K562 (cell line): ENCODE results near the gene MCL1. TPM values are rescaled to one million over a fixed set of nuclear protein-coding genes. Genes with fewer than 3 reads are reported as not detected.

Source experiments
- BRF1 ChIP-seq: IDR thresholded peaks from 3 replicates; pipeline ENCODE4 v1.6.1; 2011; ENCODE audit warnings: borderline replicate concordance, mild to moderate bottlenecking; ENCODE audit not compliant: insufficient read length; ENCODE audit errors: extremely low read depth
- CCNT2 ChIP-seq: IDR thresholded peaks from 2 replicates; pipeline ENCODE4 v1.6.1; 2011; ENCODE audit warnings: borderline replicate concordance, low read depth, mild to moderate bottlenecking, moderate library complexity, mixed read lengths, low read length; ENCODE audit not compliant: insufficient read length; ENCODE audit errors: extremely low read depth
- DNMT1 ChIP-seq: fragments of 450-650 bp; IDR thresholded peaks from 2 replicates; pipeline ENCODE4 v1.6.1; 2016; ENCODE audit warnings: antibody characterized with exemption, mild to moderate bottlenecking
- ETV5 ChIP-seq: sonication (generic); formaldehyde crosslinking; IDR thresholded peaks from 2 replicates; pipeline ENCODE4 v1.4.0; 2020; ENCODE audit warnings: low read depth, mild to moderate bottlenecking, missing genetic modification reagents
- HCFC1 ChIP-seq: IDR thresholded peaks from 2 replicates; pipeline ENCODE4 v1.6.1; 2012; ENCODE audit warnings: low read depth, low read length, improper control_type of control experiment
- MEF2A ChIP-seq: IDR thresholded peaks from 2 replicates; pipeline ENCODE4 v1.6.1; 2011; ENCODE audit warnings: low read depth, mild to moderate bottlenecking, low read length, moderate library complexity; ENCODE audit not compliant: control insufficient read depth
- PCBP2 ChIP-seq: fragments of 200-400 bp; formaldehyde crosslinking; IDR thresholded peaks from 2 replicates; pipeline ENCODE4 v1.6.1; 2018; ENCODE audit warnings: low read length, low read depth, mild to moderate bottlenecking, moderate library complexity; ENCODE audit not compliant: poor library complexity, severe bottlenecking
- RBM14 ChIP-seq: fragments of 200-400 bp; formaldehyde crosslinking; IDR thresholded peaks from 2 replicates; pipeline ENCODE4 v1.6.1; 2018; ENCODE audit warnings: low read depth, mild to moderate bottlenecking, low read length, moderate library complexity, borderline replicate concordance; ENCODE audit not compliant: insufficient read depth
- SMARCB1 ChIP-seq: IDR thresholded peaks from 2 replicates; pipeline ENCODE4 v1.6.1; 2011; ENCODE audit warnings: improper control_type of control experiment, low read depth; ENCODE audit not compliant: insufficient read length
- SRSF9 ChIP-seq: fragments of 200-400 bp; formaldehyde crosslinking; IDR thresholded peaks from 2 replicates; pipeline ENCODE4 v1.6.1; 2017; ENCODE audit warnings: low read depth, low read length, borderline replicate concordance
- TCF7L2 ChIP-seq: fragments of 150-350 bp; IDR thresholded peaks from 2 replicates; pipeline ENCODE4 v1.6.1; 2016; ENCODE audit warnings: low read depth, mild to moderate bottlenecking, low read length, moderate library complexity
- YY1 ChIP-seq, 3 experiments: IDR thresholded peaks; 2 replicates each; pipeline ENCODE4 v1.6.1; 2011; ENCODE audit warnings: low read length in 2 of 3, mild to moderate bottlenecking in 2 of 3, moderate library complexity in 2 of 3, borderline replicate concordance in 1 of 3, control low read depth in 1 of 3, low read depth in 1 of 3; ENCODE audit not compliant: insufficient read depth in 3 of 3, insufficient replicate concordance in 2 of 3, control insufficient read depth in 1 of 3, insufficient read length in 1 of 3; ENCODE audit errors: extremely low read depth in 1 of 3
- ZNF217 ChIP-seq: sonication (generic); formaldehyde crosslinking; IDR thresholded peaks from 2 replicates; pipeline ENCODE4 v1.8.0; 2022; ENCODE audit warnings: mild to moderate bottlenecking, missing genetic modification reagents
- ZNF384 ChIP-seq: IDR thresholded peaks from 2 replicates; pipeline ENCODE4 v1.6.1; 2012; ENCODE audit warnings: low read depth, low read length, improper control_type of control experiment
- ZNF445 ChIP-seq: fragments of 250-450 bp; sonication (Bioruptor Pico); IDR thresholded peaks from 2 replicates; pipeline ENCODE4 v1.4.0; 2020; ENCODE audit warnings: low read depth, mild to moderate bottlenecking, moderate library complexity
- ZNF77 ChIP-seq: fragments of 250-450 bp; sonication (Bioruptor Pico); IDR thresholded peaks from 2 replicates; pipeline ENCODE4 v1.5.0; 2020
- polyA plus RNA-seq, 8 experiments: library from polyadenylated mRNA; depleted of rRNA in 4 of 8; stranded (reverse) in 5 of 8; unstranded in 3 of 8; fragments of >200 nt; fragmentation: Nextera tagmentation in 2 of 8; fragmentation: Illumina TruSeq in 1 of 8; extraction: Ambion mirVana in 2 of 8; extraction: Trizol in 1 of 8; gene quantifications; 2 replicates each; pipeline versions ENCODE4 v1.2.1 to v1.2.3, GENCODE V29; 2011 to 2014; ENCODE audit warnings: inconsistent platforms in 1 of 8, missing spikeins in 1 of 8
- total RNA-seq, 7 experiments: library from RNA; depleted of rRNA in 6 of 7; stranded (reverse); fragments of >200 nt in 6 of 7; fragmentation: Illumina TruSeq in 2 of 7; extraction: Trizol in 2 of 7; gene quantifications; 2 replicates each; pipeline versions ENCODE4 v1.2.1 to v1.2.3, GENCODE V29; 2011 to 2021; ENCODE audit warnings: low replicate concordance in 1 of 7
- TF ChIP-seq, protein P1 (sequence below): sonication (generic); formaldehyde crosslinking; IDR thresholded peaks from 2 replicates; pipeline ENCODE4 v1.8.1; 2022; ENCODE audit warnings: missing genetic modification reagents
- TF ChIP-seq, protein P2 (sequence below): fragments of 250-450 bp; sonication (Bioruptor Pico); IDR thresholded peaks from 2 replicates; pipeline ENCODE4 v1.8.0; 2021; ENCODE audit warnings: moderate library complexity, mild to moderate bottlenecking, inconsistent platforms
- TF ChIP-seq, protein P3 (sequence below): sonication (generic); formaldehyde crosslinking; IDR thresholded peaks from 2 replicates; pipeline ENCODE4 v1.8.1; 2022; ENCODE audit warnings: missing genetic modification reagents
- TF ChIP-seq, protein P4 (sequence below): fragments of 200-800 bp; sonication (Bioruptor generic); IDR thresholded peaks from 2 replicates; pipeline ENCODE4 v1.6.1; 2017; ENCODE audit warnings: missing genetic modification characterization, missing compliant biosample characterization

Gene MCL1
- total and polyA plus RNA-seq, 9 of the 15 experiments (the other 6 are each of a cell fraction or from before 2014, with no cell fraction given) = 27.1 to 224 (median 138) TPM

DNA sequence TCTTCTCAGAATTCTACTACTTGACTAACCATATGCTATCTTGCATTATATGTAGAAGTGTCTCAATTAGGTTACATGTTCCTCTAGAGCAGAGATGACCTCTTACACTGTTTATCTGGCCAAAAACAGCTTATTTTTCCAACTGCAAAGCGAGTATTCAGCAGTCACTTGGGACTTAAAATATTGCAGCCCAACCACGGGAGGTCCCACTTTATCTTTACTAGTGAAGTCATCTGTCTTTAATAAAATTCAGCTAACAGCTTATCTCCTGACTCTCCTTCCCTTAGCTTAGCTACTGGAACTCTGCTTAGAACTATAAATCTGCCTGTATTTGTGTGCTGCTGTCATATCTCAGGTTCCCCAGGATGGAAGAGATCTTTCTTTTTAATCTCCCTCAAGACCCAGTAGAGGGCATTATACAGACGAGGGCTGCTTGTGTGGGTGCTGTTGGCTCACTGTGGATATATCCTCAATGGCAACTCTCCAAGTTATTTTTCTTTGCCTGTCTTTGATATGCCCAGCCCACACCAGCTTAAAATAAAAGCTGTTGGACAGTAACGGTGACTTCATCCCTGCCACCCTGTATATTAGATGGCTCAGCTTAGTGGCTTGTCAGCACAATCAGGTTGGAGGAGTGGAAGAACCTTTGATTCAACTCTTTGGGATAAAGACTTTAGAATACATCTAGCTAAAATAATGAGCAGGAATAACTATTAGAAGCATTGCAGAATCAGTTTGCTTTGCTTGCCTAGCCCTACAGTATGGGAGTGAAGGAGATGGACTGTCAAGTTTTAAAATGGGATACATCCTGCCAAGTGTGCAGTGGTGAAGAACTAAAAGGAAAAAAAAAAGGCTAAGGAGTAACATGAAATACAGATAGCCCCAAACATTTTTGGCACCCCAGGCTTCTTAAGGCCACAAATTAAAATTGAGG is 40.4 kb upstream of the MCL1 start (continued):
- peak; percentile 43; the same call in 1 of the 2 replicates for TF ChIP-seq ETV5 (CRISPR knock-in tag)
- TF ChIP-seq DNMT1 = no peak
- TF ChIP-seq, protein P1, sequence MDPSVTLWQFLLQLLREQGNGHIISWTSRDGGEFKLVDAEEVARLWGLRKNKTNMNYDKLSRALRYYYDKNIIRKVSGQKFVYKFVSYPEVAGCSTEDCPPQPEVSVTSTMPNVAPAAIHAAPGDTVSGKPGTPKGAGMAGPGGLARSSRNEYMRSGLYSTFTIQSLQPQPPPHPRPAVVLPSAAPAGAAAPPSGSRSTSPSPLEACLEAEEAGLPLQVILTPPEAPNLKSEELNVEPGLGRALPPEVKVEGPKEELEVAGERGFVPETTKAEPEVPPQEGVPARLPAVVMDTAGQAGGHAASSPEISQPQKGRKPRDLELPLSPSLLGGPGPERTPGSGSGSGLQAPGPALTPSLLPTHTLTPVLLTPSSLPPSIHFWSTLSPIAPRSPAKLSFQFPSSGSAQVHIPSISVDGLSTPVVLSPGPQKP (CRISPR knock-in tag) = no peak
- TF ChIP-seq HCFC1 = no peak
- TF ChIP-seq PCBP2 = no peak
- TF ChIP-seq, protein P2, sequence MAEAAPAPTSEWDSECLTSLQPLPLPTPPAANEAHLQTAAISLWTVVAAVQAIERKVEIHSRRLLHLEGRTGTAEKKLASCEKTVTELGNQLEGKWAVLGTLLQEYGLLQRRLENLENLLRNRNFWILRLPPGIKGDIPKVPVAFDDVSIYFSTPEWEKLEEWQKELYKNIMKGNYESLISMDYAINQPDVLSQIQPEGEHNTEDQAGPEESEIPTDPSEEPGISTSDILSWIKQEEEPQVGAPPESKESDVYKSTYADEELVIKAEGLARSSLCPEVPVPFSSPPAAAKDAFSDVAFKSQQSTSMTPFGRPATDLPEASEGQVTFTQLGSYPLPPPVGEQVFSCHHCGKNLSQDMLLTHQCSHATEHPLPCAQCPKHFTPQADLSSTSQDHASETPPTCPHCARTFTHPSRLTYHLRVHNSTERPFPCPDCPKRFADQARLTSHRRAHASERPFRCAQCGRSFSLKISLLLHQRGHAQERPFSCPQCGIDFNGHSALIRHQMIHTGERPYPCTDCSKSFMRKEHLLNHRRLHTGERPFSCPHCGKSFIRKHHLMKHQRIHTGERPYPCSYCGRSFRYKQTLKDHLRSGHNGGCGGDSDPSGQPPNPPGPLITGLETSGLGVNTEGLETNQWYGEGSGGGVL (CRISPR knock-in tag) = no peak
- no peak for TF ChIP-seq SRSF9
- TF ChIP-seq ZNF384 = no peak
- TF ChIP-seq BRF1 = no peak
- TF ChIP-seq ZNF445 (CRISPR knock-in tag) = no peak
- TF ChIP-seq, protein P3, sequence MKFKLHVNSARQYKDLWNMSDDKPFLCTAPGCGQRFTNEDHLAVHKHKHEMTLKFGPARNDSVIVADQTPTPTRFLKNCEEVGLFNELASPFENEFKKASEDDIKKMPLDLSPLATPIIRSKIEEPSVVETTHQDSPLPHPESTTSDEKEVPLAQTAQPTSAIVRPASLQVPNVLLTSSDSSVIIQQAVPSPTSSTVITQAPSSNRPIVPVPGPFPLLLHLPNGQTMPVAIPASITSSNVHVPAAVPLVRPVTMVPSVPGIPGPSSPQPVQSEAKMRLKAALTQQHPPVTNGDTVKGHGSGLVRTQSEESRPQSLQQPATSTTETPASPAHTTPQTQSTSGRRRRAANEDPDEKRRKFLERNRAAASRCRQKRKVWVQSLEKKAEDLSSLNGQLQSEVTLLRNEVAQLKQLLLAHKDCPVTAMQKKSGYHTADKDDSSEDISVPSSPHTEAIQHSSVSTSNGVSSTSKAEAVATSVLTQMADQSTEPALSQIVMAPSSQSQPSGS (CRISPR knock-in tag) = no peak
- TF ChIP-seq TCF7L2 = no peak
- no peak for TF ChIP-seq SMARCB1
- no peak for TF ChIP-seq ZNF217 (CRISPR knock-in tag)
- no peak for TF ChIP-seq RBM14
- peak; percentile 39 for TF ChIP-seq CCNT2
- no peak for TF ChIP-seq ZNF77 (CRISPR knock-in tag)
- TF ChIP-seq MEF2A = peak; percentile 82
- TF ChIP-seq, protein P4, sequence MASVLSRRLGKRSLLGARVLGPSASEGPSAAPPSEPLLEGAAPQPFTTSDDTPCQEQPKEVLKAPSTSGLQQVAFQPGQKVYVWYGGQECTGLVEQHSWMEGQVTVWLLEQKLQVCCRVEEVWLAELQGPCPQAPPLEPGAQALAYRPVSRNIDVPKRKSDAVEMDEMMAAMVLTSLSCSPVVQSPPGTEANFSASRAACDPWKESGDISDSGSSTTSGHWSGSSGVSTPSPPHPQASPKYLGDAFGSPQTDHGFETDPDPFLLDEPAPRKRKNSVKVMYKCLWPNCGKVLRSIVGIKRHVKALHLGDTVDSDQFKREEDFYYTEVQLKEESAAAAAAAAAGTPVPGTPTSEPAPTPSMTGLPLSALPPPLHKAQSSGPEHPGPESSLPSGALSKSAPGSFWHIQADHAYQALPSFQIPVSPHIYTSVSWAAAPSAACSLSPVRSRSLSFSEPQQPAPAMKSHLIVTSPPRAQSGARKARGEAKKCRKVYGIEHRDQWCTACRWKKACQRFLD = peak; percentile 90
- TF ChIP-seq YY1 (IDR thresholded peaks at IDR 0.05; ENCODE audit: borderline replicate concordance in 1 of 3, control insufficient read depth in 1 of 3, extremely low read depth in 1 of 3, insufficient read depth in 3 of 3, insufficient read length in 1 of 3, insufficient replicate concordance in 2 of 3, low read depth in 1 of 3, low read length in 2 of 3) = no peak
